H9 (cell line): ENCODE measurements around the gene ERC2. TPM values are rescaled to one million over a fixed set of nuclear protein-coding genes. Genes with fewer than 3 reads are reported as not detected.

Experiments used
- DNase-seq: peaks from one replicate; pipeline ENCODE4 v3.0.0-alpha.2; 2017
- H2AFZ ChIP-seq: one replicate; pipeline ENCODE4 v1.6.1; 2013; ENCODE audit warnings: mild to moderate bottlenecking, low read length, control low read depth, moderate library complexity
- H2AK5ac ChIP-seq: 2 replicates; pipeline ENCODE4 v1.6.1; 2013; ENCODE audit warnings: low read length, control low read depth, mixed read lengths; ENCODE audit not compliant: insufficient read length
- H2BK120ac ChIP-seq: one replicate; pipeline ENCODE4 v1.6.1; 2013; ENCODE audit warnings: low read depth, mild to moderate bottlenecking, low read length, control low read depth, inconsistent platforms; ENCODE audit not compliant: poor library complexity, severe bottlenecking
- H2BK12ac ChIP-seq: 2 replicates; pipeline ENCODE4 v1.6.1; 2013; ENCODE audit warnings: low read length, control low read depth, mixed read lengths, low read depth; ENCODE audit not compliant: insufficient read length
- H2BK15ac ChIP-seq: 2 replicates; pipeline ENCODE4 v1.6.1; 2013; ENCODE audit warnings: low read depth, low read length, control low read depth
- H2BK20ac ChIP-seq: one replicate; pipeline ENCODE4 v1.6.1; 2013; ENCODE audit warnings: low read depth, mild to moderate bottlenecking, low read length, control low read depth, inconsistent platforms; ENCODE audit not compliant: poor library complexity, severe bottlenecking
- H2BK5ac ChIP-seq: 2 replicates; pipeline ENCODE4 v1.6.1; 2013; ENCODE audit warnings: low read length, control low read depth, mixed read lengths; ENCODE audit not compliant: insufficient read length
- H3K14ac ChIP-seq: 2 replicates; pipeline ENCODE4 v1.6.1; 2013; ENCODE audit warnings: low read length, control low read depth; ENCODE audit not compliant: insufficient read depth
- H3K18ac ChIP-seq: 2 replicates; pipeline ENCODE4 v1.6.1; 2013; ENCODE audit warnings: low read depth, mild to moderate bottlenecking, mixed read lengths, low read length, control low read depth; ENCODE audit not compliant: insufficient read length
- H3K23ac ChIP-seq: 2 replicates; pipeline ENCODE4 v1.6.1; 2013; ENCODE audit warnings: low read length, control low read depth, mixed read lengths, low read depth; ENCODE audit not compliant: insufficient read length
- H3K23me2 ChIP-seq: 2 replicates; pipeline ENCODE4 v1.6.1; 2013; ENCODE audit warnings: low read depth, mild to moderate bottlenecking, mixed read lengths, low read length, control low read depth; ENCODE audit not compliant: insufficient read length, poor library complexity, severe bottlenecking
- H3K27ac ChIP-seq: 2 replicates; pipeline ENCODE4 v1.5.1; 2013; ENCODE audit warnings: low read length, control low read depth, mixed read lengths, low read depth; ENCODE audit not compliant: insufficient read length
- H3K27me3 ChIP-seq: 2 replicates; pipeline ENCODE4 v1.6.1; 2013; ENCODE audit warnings: low read length, control low read depth, inconsistent platforms; ENCODE audit not compliant: insufficient read depth
- H3K4ac ChIP-seq: 2 replicates; pipeline ENCODE4 v1.6.1; 2013; ENCODE audit warnings: low read depth, mild to moderate bottlenecking, control low read depth, inconsistent platforms, low read length, moderate library complexity
- H3K4me1 ChIP-seq: 2 replicates; pipeline ENCODE4 v1.6.1; 2013; ENCODE audit warnings: low read length, control low read depth, inconsistent platforms; ENCODE audit not compliant: insufficient read depth
- H3K4me2 ChIP-seq: 2 replicates; pipeline ENCODE4 v1.6.1; 2013; ENCODE audit warnings: low read length, control low read depth, mixed read lengths; ENCODE audit not compliant: insufficient read length, insufficient read depth
- H3K56ac ChIP-seq: 2 replicates; pipeline ENCODE4 v1.6.1; 2013; ENCODE audit warnings: low read depth, mild to moderate bottlenecking, mixed read lengths, low read length, control low read depth; ENCODE audit not compliant: insufficient read length
- H3K79me1 ChIP-seq: 2 replicates; pipeline ENCODE4 v1.6.1; 2013; ENCODE audit warnings: low read depth, mild to moderate bottlenecking, moderate library complexity, low read length, control low read depth, inconsistent platforms; ENCODE audit not compliant: insufficient read depth, poor library complexity, severe bottlenecking
- H3K79me2 ChIP-seq: 2 replicates; pipeline ENCODE4 v1.6.1; 2013; ENCODE audit warnings: low read length, control low read depth, inconsistent platforms; ENCODE audit not compliant: insufficient read depth
- H3K9ac ChIP-seq: 2 replicates; pipeline ENCODE4 v1.6.1; 2013; ENCODE audit warnings: low read length, control low read depth, mixed read lengths; ENCODE audit not compliant: insufficient read length; ENCODE audit errors: extremely low read depth
- H3K9me3 ChIP-seq: one replicate; pipeline ENCODE4 v1.6.1; 2013; ENCODE audit warnings: low read depth, low read length, inconsistent platforms; ENCODE audit not compliant: control insufficient read depth
- H3T11ph ChIP-seq: one replicate; pipeline ENCODE4 v1.6.1; 2013; ENCODE audit warnings: mild to moderate bottlenecking, low read length, control low read depth, inconsistent platforms
- H4K20me1 ChIP-seq: one replicate; pipeline ENCODE4 v1.6.1; 2013; ENCODE audit not compliant: control insufficient read depth, insufficient read length, insufficient read depth
- H4K5ac ChIP-seq: 2 replicates; pipeline ENCODE4 v1.6.1; 2013; ENCODE audit warnings: low read depth, mild to moderate bottlenecking, mixed read lengths, low read length, control low read depth; ENCODE audit not compliant: insufficient read length
- H4K8ac ChIP-seq: replicated peaks from 2 replicates; pipeline ENCODE4 v1.6.1; 2013; ENCODE audit warnings: low read length, control low read depth, mixed read lengths, low read depth; ENCODE audit not compliant: insufficient read length
- H4K91ac ChIP-seq: 2 replicates; pipeline ENCODE4 v1.6.1; 2013; ENCODE audit warnings: low read depth, mild to moderate bottlenecking, moderate library complexity, mixed read lengths, low read length, control low read depth; ENCODE audit not compliant: insufficient read length
- H3K27ac Mint-ChIP-seq, 3 experiments: 2 replicates in 2 of 3; 3 replicates in 1 of 3; pipeline ENCODE4 v1.8.0; 2020 to 2021; ENCODE audit warnings: mixed read lengths in 3 of 3, mild to moderate bottlenecking in 1 of 3, moderate library complexity in 1 of 3
- H3K27me3 Mint-ChIP-seq: 2 replicates; pipeline ENCODE4 v1.8.0; 2021; ENCODE audit warnings: low read depth, mild to moderate bottlenecking, moderate library complexity, mixed read lengths
- H3K36me3 Mint-ChIP-seq, 3 experiments: 2 replicates in 2 of 3; 3 replicates in 1 of 3; pipeline ENCODE4 v1.8.0; 2020 to 2021; ENCODE audit warnings: low read depth in 3 of 3, mixed read lengths in 3 of 3; ENCODE audit not compliant: insufficient read depth in 1 of 3
- H3K4me1 Mint-ChIP-seq, 2 experiments: 2 replicates each; pipeline ENCODE4 v1.8.0; 2020; ENCODE audit warnings: mixed read lengths in 2 of 2
- H3K4me3 Mint-ChIP-seq, 2 experiments: 2 replicates in 1 of 2; 3 replicates in 1 of 2; pipeline ENCODE4 v1.8.0; 2020 to 2021; ENCODE audit warnings: mild to moderate bottlenecking in 2 of 2, mixed read lengths in 2 of 2, moderate library complexity in 1 of 2
- H3K9me3 Mint-ChIP-seq, 2 experiments: 2 replicates in 1 of 2; 3 replicates in 1 of 2; pipeline ENCODE4 v1.8.0; 2020; ENCODE audit warnings: mild to moderate bottlenecking in 2 of 2, mixed read lengths in 2 of 2, moderate library complexity in 1 of 2
- CTCF ChIP-seq: fragments of 200-600 bp; sonication (generic); conservative IDR thresholded peaks from 3 replicates; pipeline ENCODE4 v1.8.0; 2021; ENCODE audit warnings: antibody characterized with exemption, mild to moderate bottlenecking
- WGBS: extraction: QIAGEN DNeasy Blood & Tissue Kit; methylation state at CpG from one replicate; pipeline ENCODE4 v1.1.7; 2013; ENCODE audit warnings: missing lambda C conversion rate, low lambda C conversion rate, mixed read lengths; ENCODE audit not compliant: insufficient read length; ENCODE audit errors: extremely low coverage; 5-methylcytosine and 5-hydroxymethylcytosine counted together
- total RNA-seq: library from RNA; stranded (reverse); gene quantifications from 2 replicates; pipeline ENCODE4 v1.2.1, GENCODE V29; 2021

The ERC2 gene
- total RNA-seq, 1 experiment from 2014 or later, result 15.4 TPM

GRCh38 chr3:55489798-55490132 is 978.5 kb downstream of the ERC2 start:
- no peak overlapping the region for H3K9ac ChIP-seq
- H3K79me2 ChIP-seq, result no peaks in the 10 kb centered on the region
- peaks cover 44% of the 10 kb centered on the region for H3K23me2 ChIP-seq
- Mint-ChIP-seq H3K9me3 (no peaks in the 10 kb centered on the region), H3K4me1 (peaks cover 31 to 37% of the 10 kb centered on the region in 2 experiments), H3K36me3 (peaks cover 0 to 2% (median 0%) of the 10 kb centered on the region in 3 experiments; a peak in 1 of 7 replicates), H3K27ac (no peak overlapping the region), H3K4me3 (peak overlapping the region; percentile 78 to 89), H3K27me3 (peaks cover 84% of the 10 kb centered on the region)
- no peaks in the 10 kb centered on the region for H4K20me1 ChIP-seq
- H3K18ac ChIP-seq, result no peak overlapping the region
- H4K5ac ChIP-seq, result no peak overlapping the region
- no peak overlapping the region for H2AFZ ChIP-seq
- no peak overlapping the region for H4K91ac ChIP-seq
- no peak for TF ChIP-seq CTCF
- no peak overlapping the region for H3K23ac ChIP-seq
- H3K9me3 ChIP-seq, result no peaks in the 10 kb centered on the region
- H2BK20ac ChIP-seq, result no peak overlapping the region
- no peaks in the 10 kb centered on the region; the same call in 1 of the 2 replicates for H3K4me1 ChIP-seq
- H2BK15ac ChIP-seq, result no peak overlapping the region
- H4K8ac ChIP-seq, result no peak overlapping the region
- WGBS, result no CpG with 5 or more reads among the region's 17 CpGs
- no peak overlapping the region for H3T11ph ChIP-seq
- H2BK5ac ChIP-seq, result no peak overlapping the region
- H3K4ac ChIP-seq, result no peak overlapping the region
- no peak overlapping the region for H3K14ac ChIP-seq
- H2AK5ac ChIP-seq, result no peak overlapping the region
- no peak overlapping the region for H2BK12ac ChIP-seq
- H3K27ac ChIP-seq, result no peak overlapping the region
- H2BK120ac ChIP-seq, result no peak overlapping the region
- peak overlapping the region; percentile 70 for H3K4me2 ChIP-seq
- peaks cover 26% of the 10 kb centered on the region; the same call in 1 of the 2 replicates for H3K27me3 ChIP-seq
- peak; percentile 72 for DNase-seq
- no peak overlapping the region for H3K56ac ChIP-seq
- no peaks in the 10 kb centered on the region for H3K79me1 ChIP-seq
